Measurements from ENCODE around the gene METTL3.

Gene METTL3

DNA sequence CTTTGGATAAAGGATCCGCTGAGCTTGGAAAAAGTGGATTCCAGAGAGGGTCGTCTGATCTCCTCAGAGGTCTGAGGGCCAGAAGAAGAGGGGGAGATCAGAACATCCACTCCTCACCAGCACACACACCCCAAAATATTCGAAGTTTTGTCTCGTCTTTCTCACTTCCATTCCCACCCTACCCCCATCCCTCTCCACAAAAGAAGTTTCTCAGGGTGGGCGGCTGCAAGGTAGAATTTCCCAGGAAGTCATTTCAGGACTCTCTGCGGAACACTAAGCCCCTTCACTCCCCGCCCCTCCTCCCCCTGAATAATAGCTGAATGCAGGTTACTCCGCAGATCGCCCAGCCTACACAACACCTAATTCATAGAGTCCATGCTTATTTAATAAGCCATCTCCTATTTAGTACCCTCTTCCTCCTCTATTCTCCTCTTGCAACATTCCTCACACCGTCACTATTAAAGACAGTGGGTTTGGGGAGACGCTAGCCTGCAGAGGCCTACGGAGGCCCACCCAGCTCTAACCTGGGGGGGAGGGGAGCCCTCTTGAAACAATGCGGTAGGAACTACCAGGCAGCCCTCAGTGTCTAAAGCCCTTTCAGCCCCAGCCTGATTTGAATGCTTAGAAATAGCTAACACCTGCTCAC lies 15.7 kb upstream of the METTL3 start:
- DNase-seq (ENCODE audit: low spot score), result no peak

DNA sequence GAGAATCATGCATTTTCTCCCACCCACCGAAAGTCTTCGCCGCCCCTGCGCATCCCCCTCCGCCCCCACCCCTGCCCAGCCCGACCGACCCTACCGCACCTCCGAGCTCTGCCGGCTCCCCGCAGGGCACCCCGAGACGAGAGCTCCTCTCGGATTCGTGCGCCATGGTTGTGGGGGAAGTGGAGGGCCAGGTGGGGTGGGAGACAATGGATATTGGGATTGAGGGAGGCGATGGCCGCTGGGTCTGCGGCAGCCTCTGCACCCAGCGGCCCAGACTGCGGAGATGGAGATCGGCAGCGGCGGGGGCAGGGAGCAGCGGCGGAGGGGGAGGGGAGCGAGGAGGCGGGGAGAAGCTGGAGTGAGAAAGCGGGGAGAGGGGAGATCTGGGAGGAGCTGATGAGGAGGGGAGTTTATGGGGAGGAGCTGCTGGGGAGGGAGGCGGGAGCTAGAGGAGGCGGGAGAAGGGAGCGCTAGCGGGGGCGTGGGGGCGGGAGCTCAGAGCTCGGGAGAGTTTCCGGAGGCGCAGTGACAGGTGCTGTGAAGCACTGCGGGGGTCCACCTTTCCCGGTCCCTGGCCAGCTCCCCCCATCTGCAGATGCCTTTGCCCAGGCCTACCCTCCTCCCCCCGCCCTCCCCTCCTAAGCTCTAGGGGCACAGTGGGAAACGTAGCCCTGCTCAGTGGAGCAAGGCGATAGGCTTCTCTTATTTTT lies 15.0 kb upstream of the METTL3 start, which contains the start of gene SALL2:
SALL2 (minus strand) TSS at position 385 of the 710 bp plus-strand sequence; CDS start at position 166, 219 bp downstream.
- DNase-seq (ENCODE audit: low spot score), result peak; percentile 69

DNA sequence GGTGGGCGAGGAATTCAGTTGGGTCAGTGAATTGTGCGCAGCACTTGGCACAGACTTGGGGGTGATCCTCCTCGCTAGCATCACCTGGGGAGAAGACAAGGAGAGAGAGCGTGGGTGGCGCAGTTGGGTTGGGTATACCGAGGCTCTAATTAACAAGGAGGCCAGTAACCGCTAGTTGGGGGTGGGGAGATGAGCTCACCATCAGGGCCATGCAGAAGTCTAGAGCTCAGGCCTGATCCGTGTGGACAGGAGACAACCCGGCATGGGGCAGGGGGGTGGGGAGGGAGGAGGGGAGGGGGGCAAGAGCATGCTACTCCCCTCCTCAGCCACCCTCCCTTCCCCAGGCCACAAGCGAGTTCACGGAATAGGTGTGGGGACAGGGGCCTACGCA lies 14.4 kb upstream of the METTL3 start:
- no peak for DNase-seq (ENCODE audit: low spot score)

DNA sequence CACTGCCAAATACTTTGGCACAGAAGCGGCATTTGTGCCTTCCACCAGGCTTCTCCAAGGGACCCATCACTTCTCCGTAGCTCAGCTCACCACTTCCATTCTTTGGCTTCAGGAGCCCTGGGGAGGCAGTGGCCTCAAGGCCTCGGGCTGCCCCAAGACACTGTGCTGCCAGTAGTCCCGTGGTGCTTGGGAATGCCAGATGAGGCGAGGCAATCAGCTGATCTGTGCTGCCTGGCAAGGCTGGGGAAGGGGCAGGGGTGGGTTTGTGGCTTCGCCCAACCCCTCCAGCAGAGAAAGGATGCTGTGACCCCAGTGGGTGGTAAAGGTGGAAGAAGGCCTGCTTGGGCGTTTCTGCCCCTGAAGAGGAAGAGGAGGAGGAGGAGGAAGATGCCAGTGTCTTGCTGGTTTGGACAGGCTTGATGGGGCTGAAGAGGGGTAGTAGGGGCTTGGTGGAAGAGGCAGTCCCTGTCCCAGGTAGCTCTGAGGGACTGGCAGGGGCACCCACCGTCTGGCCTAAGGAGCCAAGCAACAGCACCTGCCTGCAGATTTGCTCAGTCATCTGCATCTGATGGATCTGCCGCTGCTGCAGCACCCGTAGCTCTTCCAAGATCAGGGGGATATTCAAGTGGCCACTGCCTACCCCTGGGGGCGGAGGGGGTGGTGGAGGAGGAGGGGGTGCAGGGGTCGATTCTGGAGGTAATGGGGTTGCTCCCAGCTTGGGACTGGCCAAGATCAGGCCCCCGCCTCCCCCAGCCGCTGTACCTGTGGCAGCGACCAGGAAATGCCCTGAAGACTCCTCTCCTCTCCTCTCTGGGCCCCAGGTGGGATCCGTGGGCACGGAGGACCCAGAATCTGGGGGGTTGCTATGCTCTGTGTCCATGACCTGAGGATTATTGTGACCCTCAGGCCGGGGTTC lies 13.7 kb upstream of the METTL3 start:
- DNase-seq (ENCODE audit: low spot score), result no peak

DNA sequence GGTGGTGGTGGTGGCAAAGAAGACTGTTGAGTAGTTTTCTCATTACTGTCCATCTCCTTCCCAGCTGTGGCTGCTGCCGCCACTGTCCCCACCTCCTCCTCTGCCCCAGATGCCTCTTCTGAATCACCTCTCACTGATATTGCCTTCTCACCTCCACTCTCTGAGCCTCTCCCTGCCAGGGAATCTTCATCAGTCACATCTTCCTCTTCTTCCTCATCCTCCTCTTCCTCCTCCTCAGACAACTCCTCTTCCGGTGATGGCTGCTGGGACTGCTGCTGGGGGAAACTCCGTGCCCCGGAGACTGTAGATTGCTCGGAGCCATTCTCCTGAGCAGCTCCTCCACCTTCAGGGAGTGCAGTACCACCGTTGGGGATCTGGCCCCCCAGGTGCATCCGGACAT lies 12.1 kb upstream of the METTL3 start:
- no peak for DNase-seq (ENCODE audit: low spot score)

DNA sequence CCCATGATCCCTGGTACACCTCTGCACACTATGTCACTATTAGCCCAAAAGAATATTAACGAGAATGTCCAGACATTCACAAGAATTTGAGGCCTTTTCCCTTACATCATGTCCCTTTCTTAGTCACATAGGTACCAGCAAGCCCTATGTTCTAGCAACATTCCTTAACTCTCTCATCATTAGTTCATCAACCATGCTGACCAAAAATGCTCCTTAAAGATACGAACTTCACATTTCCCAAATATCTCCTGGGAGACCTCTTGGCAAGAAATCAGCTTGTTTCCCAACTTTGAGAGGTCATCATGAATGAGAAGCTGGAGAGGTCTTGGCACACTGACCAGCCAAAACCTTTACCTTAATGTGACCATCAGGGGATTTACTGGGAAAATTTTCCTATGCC lies 10.4 kb upstream of the METTL3 start:
- DNase-seq (ENCODE audit: low spot score), result peak; percentile 47

DNA sequence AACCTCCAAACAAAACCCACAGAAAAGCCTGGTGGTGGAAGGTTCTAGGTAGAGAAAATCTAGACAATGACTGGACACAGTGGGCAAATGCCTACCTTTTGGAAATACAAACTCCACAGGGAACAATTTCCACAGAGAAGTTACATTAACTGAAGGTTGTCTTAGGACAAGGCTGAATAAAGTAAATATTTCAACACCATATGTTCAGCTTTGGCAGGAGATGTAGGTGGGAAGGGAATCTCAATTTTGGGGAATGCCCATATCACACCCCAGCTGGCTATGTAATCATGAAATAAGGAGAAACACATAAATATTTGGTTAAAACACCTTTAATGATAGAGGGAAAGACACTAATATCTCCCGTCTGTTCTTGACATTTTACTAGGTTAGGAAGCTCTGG lies 9.6 kb upstream of the METTL3 start:
- no peak for DNase-seq (ENCODE audit: low spot score)

DNA sequence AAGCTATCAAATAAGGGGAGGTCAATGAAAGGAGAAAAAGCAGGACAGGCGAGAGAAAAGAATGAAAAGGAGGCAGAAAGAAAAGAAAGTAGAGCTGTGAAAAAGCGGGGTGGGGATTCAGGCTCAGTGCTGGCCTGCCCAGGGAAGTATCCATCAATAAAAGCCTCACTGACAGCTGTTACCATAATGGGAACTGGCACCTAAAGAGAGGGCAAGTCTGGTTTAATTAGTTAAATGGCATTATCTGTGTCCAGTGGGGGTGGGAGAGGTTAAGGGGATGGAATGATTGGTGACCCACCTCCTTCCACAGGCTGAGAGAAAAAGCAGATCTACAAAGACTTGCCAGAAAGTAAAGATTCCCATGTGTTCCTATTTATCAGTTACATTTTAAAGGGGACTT lies 7.6 kb upstream of the METTL3 start:
- no peak for DNase-seq (ENCODE audit: low spot score)

DNA sequence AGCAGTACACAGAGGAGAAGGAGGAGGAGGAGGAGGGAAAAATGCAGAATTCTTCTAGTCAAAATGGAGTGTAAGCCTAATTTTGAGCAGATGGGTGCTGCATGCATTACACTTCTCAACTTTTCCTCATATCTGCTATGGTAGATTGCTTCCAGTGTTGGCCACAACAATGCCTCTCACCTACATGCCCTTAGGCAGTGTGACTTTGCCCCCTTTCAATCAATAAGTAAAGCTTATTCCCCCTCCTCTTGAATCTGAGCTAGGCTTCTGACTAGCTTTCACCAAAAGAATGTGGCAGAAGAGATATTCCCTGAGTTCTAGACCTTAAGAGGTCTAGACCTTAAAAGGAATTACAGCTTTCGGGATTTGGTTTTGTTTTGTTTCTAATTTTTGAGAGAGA lies 3.2 kb upstream of the METTL3 start:
- DNase-seq (ENCODE audit: low spot score), result no peak

DNA sequence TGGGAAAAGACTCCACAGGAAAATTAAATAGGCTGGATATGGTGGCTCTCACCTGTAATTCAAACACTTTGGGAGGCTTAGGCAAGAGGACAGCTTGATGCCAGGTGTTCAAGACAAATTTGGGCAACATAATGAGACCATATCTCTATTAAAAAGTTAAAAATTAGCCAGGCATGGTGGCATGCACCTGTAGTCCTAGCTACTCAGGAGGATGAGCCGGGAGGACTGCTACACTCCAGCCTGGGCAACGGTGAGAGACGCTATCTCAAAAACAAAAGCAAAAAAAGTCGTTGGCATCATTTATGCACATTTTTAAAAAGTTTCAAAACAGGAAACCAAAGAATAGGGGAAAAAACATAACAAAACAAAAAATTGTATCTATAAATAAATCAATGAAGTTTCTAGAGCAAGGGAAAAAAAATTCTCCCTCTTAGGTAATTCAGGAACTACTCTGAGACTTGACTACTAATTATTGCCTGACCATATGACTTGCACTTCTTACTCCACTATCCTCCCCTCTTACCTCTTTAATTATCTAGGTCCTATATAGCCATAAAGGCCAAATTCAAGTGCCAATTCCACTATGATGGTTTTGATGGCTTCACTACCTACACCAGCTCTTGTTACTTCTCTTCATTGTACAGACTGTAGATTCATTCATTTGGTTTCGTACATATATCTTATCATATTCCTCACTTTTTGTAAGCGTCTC lies 1.6 kb downstream of the METTL3 start:
- no peak for DNase-seq (ENCODE audit: low spot score)

DNA sequence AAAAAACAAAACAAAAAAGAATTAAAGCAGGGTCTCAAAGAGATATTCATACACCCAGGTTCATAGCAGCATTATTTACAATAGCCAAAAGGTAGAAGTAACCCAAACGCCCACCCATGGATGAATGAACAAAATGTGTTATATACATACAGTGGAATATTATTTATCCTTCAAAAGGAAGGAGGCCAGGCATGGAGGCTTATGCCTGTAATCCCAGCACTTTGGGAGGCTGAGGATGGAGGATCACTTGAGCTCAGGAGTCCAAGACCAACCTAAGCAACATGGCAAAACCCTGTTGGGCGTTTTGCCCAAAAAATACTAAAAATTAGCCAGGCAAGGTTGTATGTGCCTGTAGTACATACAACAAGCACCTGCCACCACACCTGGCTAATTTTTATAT lies 4.6 kb downstream of the METTL3 start:
- DNase-seq (ENCODE audit: low spot score), result no peak

DNA sequence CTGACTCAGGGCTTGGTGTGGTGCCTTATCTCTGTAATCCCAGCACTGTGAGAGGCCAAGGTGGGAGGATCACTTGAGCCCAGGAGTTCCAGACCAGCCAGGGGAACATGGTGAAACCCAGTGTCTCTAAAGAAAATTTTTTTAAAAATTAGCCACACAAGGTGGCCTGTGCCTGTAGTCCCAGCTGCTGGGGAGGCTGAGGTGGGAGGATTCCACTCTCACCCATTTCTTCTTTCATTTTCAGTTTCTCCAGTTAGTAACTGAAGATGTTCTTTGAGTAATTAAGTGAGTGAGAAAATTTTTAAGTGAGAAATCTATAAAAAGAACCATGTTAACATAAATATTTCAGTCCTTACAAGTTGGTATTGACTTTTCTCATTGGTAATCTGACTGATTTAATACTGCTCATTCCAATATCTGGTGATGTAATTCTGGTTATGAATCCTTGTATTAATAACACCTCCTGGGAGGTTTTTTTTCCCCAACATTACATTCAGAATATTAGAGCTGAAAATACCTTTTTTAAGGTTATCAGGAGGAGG lies 6.1 kb downstream of the METTL3 start:
- no peak for DNase-seq (ENCODE audit: low spot score)

DNA sequence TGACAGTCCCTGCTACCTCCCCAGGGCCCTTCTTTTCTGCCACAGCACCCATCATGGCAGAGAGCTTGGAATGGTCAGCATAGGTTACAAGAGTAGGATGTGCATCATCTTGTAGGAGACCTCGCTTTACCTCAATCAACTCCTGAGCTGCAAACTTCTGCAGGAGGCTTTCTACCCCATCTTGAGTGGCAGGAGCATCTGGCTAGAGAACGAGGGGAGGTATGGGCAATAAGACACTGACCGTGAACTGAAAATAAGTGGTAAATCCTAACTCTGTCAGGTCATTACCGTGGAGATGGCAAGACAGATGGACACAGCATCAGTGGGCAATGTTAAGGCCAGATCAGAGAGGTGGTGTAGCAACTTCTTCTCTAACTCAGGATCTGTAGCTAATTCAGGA lies 7.8 kb downstream of the METTL3 start:
- no peak for DNase-seq (ENCODE audit: low spot score)

DNA sequence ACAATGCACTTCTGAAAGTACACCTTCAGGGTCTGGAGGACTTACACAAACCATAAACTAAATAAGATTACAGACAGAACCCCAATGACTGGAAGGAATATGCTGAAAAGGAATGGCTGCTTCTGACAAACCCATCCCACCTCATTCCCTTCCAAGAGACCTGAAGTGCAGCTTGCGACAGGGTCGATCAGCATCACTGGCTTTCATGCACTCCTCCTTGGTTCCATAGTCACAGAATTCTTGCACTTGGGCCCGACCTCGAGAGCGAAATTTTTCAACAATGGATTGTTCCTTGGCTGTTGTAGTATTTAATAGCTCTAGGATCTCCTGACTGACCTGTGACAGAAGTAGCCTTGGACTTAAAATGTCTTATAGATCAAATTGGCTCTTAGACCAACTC lies 9.6 kb downstream of the METTL3 start:
- no peak for DNase-seq (ENCODE audit: low spot score)

DNA sequence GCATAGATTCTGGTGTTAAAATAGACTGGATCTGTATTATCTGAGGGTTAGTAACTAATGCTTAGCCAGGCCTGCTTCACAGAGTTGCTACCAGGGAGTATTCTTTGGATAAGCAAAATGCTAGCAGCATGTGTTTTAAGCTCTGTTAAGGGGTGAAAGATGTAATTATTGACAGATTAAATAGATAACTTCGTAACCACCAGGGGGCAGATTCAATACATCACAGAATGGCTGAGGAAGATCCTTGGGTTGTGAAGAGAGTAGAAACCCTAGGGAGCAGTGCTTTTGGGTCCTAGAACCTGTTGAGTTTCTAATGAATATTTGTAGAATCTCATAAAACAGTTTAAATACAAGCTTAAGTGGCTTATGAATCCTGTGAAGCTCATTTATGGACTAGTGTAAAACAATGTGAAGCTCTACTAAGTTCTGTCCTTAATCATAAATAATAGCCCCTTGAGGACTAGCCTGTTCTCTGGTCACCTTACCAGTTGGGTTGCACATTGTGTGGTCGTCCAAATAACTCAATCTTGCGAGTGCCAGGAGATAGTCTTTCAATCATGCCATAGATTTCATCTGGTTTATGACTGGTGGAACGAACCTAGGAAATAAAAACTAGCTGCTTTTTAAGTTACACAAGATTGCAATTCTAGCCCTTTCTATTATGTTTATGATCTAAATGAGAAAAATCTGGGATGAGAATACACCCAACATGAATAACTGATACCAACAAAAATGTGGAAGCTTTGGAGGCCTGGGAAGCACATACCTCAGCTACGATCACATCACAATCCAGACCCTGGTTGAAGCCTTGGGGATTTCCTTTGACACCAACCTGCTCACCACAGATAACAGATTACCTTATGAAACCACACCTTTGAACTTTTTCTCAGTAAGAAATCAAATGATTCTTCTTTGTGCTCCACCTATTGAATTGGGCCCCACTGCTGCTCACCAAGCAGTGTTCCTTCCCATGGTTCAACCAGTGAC lies 12.3 kb downstream of the METTL3 start:
- DNase-seq (ENCODE audit: low spot score), result peak; percentile 47

DNA sequence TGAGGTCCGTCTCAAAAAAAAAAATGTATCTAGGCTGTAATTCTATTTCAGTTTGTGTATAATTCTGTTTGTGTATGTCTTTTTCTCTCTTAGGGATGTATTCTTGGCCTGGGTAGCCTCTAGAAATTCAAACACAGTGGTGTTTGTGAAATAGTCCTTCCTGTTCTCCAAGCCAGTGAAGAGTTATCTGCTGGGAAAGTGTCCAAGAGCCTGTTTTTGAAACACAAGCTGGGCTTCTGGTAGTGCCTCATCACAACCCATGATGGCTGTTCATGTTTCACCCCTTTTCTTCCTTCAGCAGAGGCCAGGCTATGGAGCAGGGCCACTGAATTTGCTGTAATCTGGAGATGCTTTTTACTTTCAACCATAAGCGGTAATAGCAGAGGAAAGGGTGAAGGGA lies 14.7 kb downstream of the METTL3 start:
- DNase-seq (ENCODE audit: low spot score), result no peak

DNA sequence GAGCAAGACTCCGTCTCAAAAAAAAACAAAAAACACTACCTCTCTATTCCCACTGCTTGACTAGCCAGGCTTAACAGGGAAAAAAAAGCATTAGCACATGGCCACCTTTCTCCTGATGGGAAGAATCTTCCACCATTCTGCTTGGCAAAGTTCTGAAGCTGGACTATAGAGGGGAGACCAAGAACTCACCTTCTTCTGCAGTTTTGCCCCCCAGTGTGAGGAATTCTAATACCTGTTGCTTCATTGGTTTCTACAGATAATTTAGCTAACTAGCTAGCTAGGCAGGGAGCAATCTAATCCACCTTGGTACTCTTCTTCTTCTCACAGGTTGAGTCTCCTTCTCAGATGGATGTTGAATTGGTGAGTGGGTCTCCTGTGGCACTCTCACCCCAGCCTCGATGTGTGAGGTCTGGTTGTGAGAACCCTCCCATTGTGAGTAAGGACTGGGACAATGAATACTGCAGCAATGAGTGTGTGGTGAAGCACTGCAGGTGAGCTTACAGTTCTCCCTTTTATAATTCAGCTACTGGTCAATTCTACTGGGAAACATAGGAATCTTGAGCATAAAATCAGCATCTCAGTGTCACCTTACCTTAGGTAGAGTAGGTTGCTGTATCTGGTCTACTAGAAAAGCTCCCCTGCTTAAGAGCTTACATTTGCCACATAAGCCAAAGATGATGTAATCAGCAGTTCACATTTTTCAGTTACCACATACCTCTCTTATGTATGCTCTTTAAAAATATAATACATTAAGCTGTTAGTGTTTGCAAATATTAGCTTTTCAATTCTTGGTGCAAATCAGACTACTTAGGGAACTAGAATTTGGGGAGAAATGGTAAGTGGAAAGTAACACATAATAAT lies 16.0 kb downstream of the METTL3 start:
- DNase-seq (ENCODE audit: low spot score), result no peak

DNA sequence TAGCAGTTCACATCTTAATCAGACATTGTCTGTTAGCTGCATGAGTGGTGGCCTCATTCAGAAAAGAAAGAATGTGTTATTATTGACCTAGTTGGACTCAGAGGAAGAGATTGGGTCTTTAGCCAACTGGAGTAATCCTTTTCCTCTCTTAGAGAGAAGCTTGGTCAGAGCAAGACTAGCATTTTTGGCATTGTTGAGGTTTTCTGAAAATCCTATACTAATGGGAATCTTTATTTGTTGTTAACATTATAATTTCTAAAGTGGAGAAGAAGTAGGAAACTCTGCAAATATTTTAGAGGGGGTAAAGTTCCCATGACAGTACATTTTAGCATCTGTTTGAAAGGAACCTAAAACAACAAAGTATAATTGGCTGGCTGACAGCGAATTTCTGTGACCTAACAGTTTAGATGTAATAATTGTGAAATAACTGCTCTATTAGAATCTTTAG lies 24.5 kb downstream of the METTL3 start:
- DNase-seq (ENCODE audit: low spot score), result peak; percentile 71

DNA sequence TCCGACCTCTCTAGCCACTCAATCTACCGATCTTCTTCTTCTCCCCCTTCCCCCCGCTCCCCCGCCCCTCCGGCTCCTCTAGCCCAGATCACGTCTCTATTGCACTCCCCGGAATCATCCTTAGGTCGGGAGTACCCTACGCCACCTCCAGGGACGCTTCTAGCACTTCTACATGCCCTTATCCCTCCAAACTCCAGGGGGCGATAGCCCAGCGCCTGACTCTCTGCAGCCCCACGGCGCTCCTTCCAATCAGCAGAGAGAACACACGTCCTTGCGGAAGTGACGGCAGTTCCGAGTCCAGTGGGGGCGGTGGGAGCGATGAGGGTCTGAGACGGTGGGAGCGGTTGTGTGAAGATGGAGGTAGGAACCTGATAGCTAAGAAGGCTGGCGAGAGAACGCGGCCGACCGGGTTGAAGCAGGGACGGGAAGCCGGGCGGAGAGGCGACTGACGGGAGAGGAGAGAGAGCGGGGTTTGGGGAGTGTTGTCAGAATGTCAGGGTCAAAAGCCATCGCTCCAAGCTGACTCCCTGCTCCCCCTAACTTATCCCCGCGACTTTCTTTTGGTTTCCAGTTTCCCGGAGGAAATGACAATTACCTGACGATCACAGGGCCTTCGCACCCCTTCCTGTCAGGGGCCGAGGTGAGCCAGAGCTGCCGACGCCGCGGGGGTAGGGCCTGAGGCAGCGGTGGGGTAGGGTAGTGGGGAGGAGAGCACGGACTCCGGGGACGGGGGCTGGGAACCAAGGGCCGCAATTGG lies 34.0 kb downstream of the METTL3 start, which contains the start of the genes RAB2B and TOX4:
RAB2B (minus strand) TSS at position 35 of the 757 bp plus-strand sequence. CDS start 87 bp downstream, outside the sequence.
TOX4 (plus strand) TSS at position 271 of the 757 bp plus-strand sequence; CDS start at position 355, 84 bp downstream.
- peak; percentile 96 for DNase-seq (ENCODE audit: low spot score)

All from GM03348 (cell line).